ENCODE results near the gene SLC25A25.

SLC25A25 gene

DNA sequence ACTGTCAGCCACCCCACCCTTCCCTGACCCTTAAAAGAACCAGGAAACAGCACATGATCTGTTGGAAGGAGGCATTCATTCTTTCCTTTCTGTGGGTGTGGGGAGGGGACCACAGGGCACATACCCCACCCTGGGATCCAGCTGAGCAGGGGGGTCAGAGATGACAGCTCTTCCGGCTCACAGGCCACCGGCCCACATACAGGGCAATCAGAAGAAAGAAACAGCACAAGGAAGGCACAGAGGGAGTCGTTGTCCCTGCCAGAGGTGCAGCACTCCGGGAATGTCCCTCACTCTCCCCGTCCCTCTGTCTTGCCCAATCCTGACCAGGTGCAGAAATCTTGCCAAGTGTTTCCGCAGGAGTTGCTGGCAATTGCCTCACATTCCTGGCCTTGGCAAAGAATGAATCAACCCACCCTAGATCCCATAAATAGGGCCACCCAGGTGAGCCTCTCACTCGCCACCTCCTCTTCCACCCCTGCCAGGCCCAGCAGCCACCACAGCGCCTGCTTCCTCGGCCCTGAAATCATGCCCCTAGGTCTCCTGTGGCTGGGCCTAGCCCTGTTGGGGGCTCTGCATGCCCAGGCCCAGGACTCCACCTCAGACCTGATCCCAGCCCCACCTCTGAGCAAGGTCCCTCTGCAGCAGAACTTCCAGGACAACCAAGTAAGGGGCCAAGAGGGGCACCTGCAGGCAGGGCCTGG, 81.1 kb downstream of the SLC25A25 start, which contains the start of gene LCN2:
Gene LCN2 (plus strand): TSS at position 453 of the 701 bp plus-strand sequence. CDS start 73 bp downstream, at position 526.
- no peak for DNase-seq

DNA sequence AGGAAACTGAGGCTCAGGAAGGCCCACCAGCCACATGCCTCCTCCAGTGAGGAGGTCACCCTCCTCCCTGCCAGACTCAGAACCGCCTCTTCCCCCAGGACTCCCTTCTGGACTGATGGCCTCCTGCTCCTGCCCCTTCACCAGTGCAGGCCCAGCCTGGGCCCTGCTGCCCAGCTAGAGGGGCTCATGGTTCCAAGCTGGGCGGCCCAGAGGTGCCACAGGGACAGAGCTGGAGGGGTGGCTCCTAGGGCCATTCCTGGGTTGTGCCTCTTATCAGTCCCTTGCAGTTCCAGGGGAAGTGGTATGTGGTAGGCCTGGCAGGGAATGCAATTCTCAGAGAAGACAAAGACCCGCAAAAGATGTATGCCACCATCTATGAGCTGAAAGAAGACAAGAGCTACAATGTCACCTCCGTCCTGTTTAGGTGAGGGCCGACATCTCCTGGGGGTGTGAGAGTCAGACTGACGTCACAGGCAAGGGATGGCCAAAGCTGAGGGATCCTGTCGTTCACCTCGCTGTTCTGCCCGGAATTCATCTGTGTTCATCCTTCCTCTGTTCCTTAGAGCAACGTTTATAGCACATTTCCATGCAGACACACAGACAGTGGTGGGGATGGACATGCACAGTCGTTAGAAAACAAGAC, 82.0 kb downstream of the SLC25A25 start:
- DNase-seq, result no peak

GRCh38 chr9:128150594-128151308, 82.7 kb downstream of the SLC25A25 start:
- peak; percentile 41 to 80 for DNase-seq

DNA sequence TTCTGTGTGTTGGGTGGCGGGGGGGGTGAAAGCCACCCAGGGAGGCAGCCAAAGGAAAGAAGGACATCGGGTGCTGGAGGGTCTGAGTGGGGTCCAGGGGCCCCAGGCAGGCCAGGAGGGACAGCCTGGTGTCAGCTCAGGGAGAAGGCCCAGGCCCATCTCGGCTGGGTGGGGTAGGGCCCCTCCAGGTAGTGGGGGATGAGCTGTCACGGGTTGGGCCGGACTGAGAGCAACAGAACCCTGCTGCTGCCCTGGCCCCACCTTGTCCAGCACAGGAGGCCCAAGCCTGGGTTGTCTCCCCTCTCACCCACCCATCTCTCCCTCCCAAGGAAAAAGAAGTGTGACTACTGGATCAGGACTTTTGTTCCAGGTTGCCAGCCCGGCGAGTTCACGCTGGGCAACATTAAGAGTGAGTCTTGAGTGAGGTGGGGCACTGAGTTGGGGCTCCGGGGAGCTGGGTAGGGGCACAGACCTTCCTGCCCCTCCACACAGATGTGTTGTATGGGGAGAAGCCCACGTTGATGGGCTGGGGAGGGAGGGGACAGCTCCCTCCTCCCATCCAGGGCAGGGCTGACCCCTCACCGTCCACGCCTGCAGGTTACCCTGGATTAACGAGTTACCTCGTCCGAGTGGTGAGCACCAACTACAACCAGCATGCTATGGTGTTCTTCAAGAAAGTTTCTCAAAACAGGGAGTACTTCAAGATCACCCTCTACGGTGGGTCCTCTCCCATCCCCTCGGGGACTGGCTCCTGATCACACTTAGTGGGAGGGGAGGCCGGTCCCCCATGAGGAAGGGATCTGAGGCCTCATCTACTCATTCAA, 83.5 kb downstream of the SLC25A25 start:
- DNase-seq, result no peak

GRCh38 chr9:128152133-128153059, 84.4 kb downstream of the SLC25A25 start:
- no peak for DNase-seq

GRCh38 chr9:128153060-128153946, 85.3 kb downstream of the SLC25A25 start:
- DNase-seq, result no peak

DNA sequence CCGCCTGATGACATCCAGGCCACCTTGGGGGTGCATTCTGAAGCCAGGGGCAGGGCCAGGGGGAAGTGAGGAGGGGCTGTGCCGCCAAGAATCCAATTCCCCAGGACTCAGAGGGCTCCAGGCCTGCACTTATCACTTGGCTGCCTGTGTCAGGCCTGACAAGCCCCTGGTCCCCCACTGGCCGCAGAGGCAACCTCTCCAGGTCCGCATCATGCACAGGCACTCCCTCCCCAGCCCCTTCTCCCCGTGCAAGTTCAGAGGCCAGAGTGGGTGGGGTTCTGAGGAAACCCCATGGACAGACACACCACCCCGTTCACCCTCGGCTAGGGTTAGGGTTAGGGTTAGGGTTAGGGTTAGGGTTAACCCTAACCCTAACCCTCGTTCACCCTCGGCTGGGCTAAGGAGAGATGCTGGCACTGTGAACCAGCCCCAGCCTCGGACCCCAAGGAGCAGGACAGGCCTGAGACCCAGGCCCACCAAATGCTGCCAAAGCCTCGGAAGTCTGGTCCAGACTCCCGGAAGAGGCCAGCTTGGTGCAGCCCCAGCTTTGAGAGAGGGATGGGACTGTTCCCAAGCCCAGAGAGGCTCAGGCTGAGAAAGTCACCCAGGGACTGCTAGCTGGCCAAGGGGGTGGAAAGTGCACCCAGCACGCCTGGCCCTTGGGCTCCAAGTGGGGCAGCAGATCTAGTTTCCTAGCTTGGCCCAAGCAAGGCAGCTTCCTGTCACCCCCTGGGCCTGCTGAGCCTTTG, 86.1 kb downstream of the SLC25A25 start:
- no peak for DNase-seq

DNA sequence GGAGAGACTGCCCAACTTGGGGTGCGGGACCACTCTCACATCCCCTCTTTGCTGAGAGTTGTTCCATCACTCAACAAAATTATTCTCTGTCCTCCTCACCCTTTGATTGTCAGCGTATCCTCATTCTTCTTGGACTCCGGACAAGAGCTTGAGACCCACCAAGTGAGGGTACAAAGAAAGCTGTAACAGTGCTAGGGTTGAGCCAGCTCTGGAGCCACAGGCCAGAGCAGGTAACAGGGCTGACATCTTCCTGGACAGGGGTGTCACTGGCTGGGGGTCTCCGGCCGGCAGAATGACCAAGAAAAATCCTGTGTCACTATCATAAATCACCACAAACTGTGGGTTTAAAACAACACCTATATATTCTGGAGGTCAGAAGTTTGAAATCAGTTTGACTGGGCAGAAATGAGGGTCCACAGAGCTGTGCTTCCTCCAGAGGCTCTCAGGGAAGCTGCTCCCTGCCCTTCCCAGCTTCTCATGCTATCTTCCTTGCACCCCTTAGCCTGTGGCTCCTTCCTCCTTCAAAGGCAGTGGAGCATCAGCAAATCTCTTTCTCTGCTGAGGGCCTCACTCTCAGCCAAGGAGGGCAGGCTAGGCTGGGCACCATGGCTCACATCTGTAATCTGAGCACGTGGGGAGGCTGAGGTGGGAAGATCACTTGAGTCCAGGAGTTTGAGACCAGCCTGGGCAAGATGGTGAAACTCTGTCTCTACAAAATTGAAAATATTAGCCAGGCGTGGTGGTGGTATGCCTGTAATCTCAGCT, 87.9 kb downstream of the SLC25A25 start:
- DNase-seq, result no peak
